HUES6 (cell line): Measurements from ENCODE around the gene CNIH3.

Experiments used
- H3K27ac ChIP-seq: 2 replicates; pipeline ENCODE4 v1.7.0; 2013; ENCODE audit warnings: low read depth, mild to moderate bottlenecking, low read length, inconsistent platforms
- H3K27me3 ChIP-seq: 2 replicates; pipeline ENCODE4 v1.6.1; 2013; ENCODE audit warnings: low read length; ENCODE audit not compliant: control insufficient read depth, insufficient read depth
- H3K36me3 ChIP-seq: 2 replicates; pipeline ENCODE4 v1.6.1; 2013; ENCODE audit warnings: low read length; ENCODE audit not compliant: control insufficient read depth, insufficient read depth
- H3K4me1 ChIP-seq: 2 replicates; pipeline ENCODE4 v1.6.1; 2013; ENCODE audit warnings: low read length; ENCODE audit not compliant: control insufficient read depth, insufficient read depth
- H3K4me3 ChIP-seq: 2 replicates; pipeline ENCODE4 v1.5.1; 2013; ENCODE audit warnings: low read depth, low read length
- H3K9ac ChIP-seq: one replicate; pipeline ENCODE4 v1.6.1; 2013; ENCODE audit warnings: mild to moderate bottlenecking, low read length
- H3K9me3 ChIP-seq: 2 replicates; pipeline ENCODE4 v1.6.1; 2013; ENCODE audit warnings: low read depth, low read length; ENCODE audit not compliant: control insufficient read depth, insufficient read depth

Gene CNIH3

DNA sequence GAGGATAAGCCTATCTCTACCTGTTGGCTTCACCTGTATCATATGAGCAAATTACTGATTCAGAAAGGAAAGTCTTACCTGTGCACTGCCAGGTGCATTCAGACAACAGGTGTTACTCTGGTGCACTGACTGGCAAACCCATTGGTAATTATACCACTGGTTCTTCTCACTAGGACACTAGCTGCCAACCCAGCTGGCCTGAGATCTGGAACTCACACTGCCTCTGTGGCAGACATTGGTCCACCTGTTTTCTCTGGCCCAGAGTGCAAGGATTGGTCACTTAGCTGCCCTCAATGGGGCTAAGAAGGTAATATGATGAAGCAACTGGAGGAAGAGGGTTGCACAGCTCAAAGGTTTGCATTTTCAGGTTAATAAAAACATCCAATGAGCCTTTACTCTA, 173.2 kb downstream of the CNIH3 start:
- Histone ChIP-seq H3K9ac (no peak overlapping the region), H3K36me3 (no peaks in the 10 kb centered on the region), H3K4me3 (no peak overlapping the region), H3K9me3 (no peaks in the 10 kb centered on the region), H3K27me3 (no peaks in the 10 kb centered on the region), H3K4me1 (no peaks in the 10 kb centered on the region), H3K27ac (no peak overlapping the region)
